Nephron (organoid): ENCODE data around the gene PKMYT1.

ENCODE experiments used
- H3K27ac Mint-ChIP-seq, 3 experiments: 2 replicates each; pipeline ENCODE4 v1.8.0; 2020; ENCODE audit warnings: mixed read lengths in 3 of 3, mild to moderate bottlenecking in 2 of 3, moderate library complexity in 1 of 3
- H3K27me3 Mint-ChIP-seq: 2 replicates; pipeline ENCODE4 v1.8.0; 2021; ENCODE audit warnings: low read depth, mild to moderate bottlenecking, moderate library complexity, mixed read lengths
- H3K36me3 Mint-ChIP-seq: 2 replicates; pipeline ENCODE4 v1.8.0; 2020; ENCODE audit warnings: low read depth, mixed read lengths
- H3K4me1 Mint-ChIP-seq: 2 replicates; pipeline ENCODE4 v1.8.0; 2020; ENCODE audit warnings: mixed read lengths
- H3K4me3 Mint-ChIP-seq, 3 experiments: 2 replicates each; pipeline ENCODE4 v1.8.0; 2020; ENCODE audit warnings: mild to moderate bottlenecking in 3 of 3, mixed read lengths in 3 of 3, moderate library complexity in 2 of 3
- H3K9me3 Mint-ChIP-seq: 2 replicates; pipeline ENCODE4 v1.8.0; 2020; ENCODE audit warnings: mixed read lengths
- TF ChIP-seq, protein P1 (sequence below), 3 experiments: fragments of 200-600 bp; sonication (generic); IDR thresholded peaks; one replicate each; pipeline ENCODE4 v1.5.0; 2021; ENCODE audit warnings: antibody characterized with exemption in 3 of 3; ENCODE audit not compliant: unreplicated experiment in 3 of 3

Gene PKMYT1

DNA sequence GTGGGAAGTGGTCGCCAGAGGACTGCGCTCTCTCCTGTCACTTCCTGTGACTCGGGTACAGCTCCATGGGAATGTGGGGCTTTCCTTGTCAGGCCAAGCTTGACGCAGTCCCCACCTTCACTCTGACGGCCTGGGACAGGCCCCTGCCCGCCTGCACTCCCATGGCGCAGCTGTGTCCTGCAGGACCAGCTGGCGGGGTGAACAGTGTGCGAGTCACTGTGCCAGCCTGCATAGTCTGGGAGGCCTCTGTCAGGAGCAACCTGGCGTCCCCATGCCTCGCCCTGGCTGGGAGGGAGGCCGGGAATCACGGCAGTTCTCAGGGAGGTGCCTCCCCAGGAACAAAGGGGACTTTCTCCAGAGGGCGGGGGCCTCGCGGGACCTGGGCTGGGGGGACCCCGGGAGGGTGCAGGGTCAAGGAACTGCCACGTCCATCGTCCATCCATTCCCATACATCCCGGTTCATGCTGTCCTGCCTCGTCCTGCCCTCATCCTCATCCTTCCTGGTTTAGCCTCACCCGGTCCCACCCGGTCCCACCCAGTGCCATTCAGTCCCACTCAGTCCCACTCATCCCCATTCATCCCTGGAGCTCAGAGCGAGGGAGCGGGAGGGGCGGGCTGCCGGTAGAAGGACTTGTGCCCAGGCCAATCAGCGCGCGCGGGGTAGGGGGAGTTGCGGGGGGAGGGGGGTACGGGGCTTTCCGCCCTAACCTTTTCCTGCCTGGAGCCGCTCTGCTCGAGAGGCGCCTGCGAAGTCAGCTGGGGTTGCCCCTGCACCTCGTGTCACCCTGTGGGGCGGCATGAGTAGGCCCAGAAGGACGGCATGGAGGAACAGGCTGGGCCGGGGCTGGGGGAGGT, 55.1 kb downstream of the PKMYT1 start:
- Mint-ChIP-seq H3K36me3 (peaks cover 15% of the 10 kb centered on the region), H3K4me1 (peaks cover 11% of the 10 kb centered on the region), H3K27me3 (no peaks in the 10 kb centered on the region), H3K9me3 (no peaks in the 10 kb centered on the region), H3K4me3 (no peak overlapping the region), H3K27ac (no peak overlapping the region)
- TF ChIP-seq, protein P1, sequence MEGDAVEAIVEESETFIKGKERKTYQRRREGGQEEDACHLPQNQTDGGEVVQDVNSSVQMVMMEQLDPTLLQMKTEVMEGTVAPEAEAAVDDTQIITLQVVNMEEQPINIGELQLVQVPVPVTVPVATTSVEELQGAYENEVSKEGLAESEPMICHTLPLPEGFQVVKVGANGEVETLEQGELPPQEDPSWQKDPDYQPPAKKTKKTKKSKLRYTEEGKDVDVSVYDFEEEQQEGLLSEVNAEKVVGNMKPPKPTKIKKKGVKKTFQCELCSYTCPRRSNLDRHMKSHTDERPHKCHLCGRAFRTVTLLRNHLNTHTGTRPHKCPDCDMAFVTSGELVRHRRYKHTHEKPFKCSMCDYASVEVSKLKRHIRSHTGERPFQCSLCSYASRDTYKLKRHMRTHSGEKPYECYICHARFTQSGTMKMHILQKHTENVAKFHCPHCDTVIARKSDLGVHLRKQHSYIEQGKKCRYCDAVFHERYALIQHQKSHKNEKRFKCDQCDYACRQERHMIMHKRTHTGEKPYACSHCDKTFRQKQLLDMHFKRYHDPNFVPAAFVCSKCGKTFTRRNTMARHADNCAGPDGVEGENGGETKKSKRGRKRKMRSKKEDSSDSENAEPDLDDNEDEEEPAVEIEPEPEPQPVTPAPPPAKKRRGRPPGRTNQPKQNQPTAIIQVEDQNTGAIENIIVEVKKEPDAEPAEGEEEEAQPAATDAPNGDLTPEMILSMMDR (IDR thresholded peaks at IDR 0.05; ENCODE audit: unreplicated experiment in 3 of 3), result no peak

DNA sequence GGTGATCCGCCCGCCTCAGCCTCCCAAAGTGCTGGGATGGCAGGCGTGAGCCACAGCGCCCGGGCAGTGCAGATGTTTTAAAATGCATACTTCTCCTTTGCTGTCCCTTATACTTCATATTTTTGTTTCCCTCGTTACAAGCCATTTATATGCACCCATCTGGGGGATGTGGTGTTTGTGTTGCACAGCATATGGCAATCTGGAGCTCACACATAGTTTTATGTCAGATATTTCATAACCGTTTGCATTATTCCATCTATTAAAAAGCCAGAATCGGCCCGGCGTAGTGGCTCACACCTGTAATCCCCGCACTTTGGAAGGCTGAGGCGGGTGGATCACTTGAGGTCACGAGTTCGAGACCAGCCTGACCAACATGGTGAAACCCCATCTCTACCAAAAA, 56.8 kb downstream of the PKMYT1 start:
- Mint-ChIP-seq H3K27me3 (no peaks in the 10 kb centered on the region), H3K36me3 (peaks cover 25% of the 10 kb centered on the region), H3K9me3 (no peaks in the 10 kb centered on the region), H3K4me3 (no peak overlapping the region), H3K4me1 (peaks cover 16% of the 10 kb centered on the region), H3K27ac (no peak overlapping the region)
- TF ChIP-seq, protein P1 (IDR thresholded peaks at IDR 0.05; ENCODE audit: unreplicated experiment in 3 of 3), result no peak
